PC-3 (cell line): Measurements from ENCODE around the gene NES. TPM values are rescaled to one million over a fixed set of nuclear protein-coding genes. Genes with fewer than 3 reads are reported as not detected.

ENCODE experiments used
- ATAC-seq: fragments of 200-7000 bp; cut with Tn5 transposase; 2 replicates; pipeline ENCODE4 v1.9.1; 2020; ENCODE audit warnings: mild to moderate bottlenecking, moderate library complexity
- BruUV-seq: library from RNA; stranded (reverse); fragments of 400-500 nt; replicated peaks from 2 replicates; lab custom pipeline; 2021; lab: Mats Ljungman, UMichigan
- CTCF ChIA-PET: fragments of 300-600 bp; sonication (Branson Sonifier 250); formaldehyde crosslinking; loops from one replicate; lab custom pipeline; 2022; ENCODE audit warnings: antibody characterized with exemption; lab: Charles Lee
- POLR2A ChIA-PET: fragments of 300-600 bp; sonication (Branson Sonifier 250); formaldehyde crosslinking; loops from one replicate; lab custom pipeline; 2022; ENCODE audit warnings: antibody characterized with exemption; ENCODE audit not compliant: unreplicated experiment; lab: Charles Lee
- DNase-seq: peaks from one replicate; pipeline ENCODE4 v3.0.0-alpha.2; 2015
- H2AFZ ChIP-seq: fragments of 300-600 bp; sonication (generic); 2 replicates; pipeline ENCODE4 v1.6.0; 2016; ENCODE audit warnings: antibody characterized with exemption, low read length
- H3F3A ChIP-seq: fragments of 300-600 bp; sonication (generic); one replicate; pipeline ENCODE4 v1.6.0; 2017; ENCODE audit warnings: antibody characterized with exemption, low read length, control low read depth, mild to moderate bottlenecking; ENCODE audit not compliant: unreplicated experiment
- H3K27ac ChIP-seq: fragments of 300-600 bp; sonication (generic); 2 replicates; pipeline ENCODE4 v1.5.1; 2016; ENCODE audit warnings: mild to moderate bottlenecking, low read length
- H3K27me3 ChIP-seq: fragments of 300-600 bp; sonication (generic); 2 replicates; pipeline ENCODE4 v1.6.1; 2016; ENCODE audit warnings: low read length, mixed read lengths
- H3K36me3 ChIP-seq: fragments of 300-600 bp; sonication (generic); 2 replicates; pipeline ENCODE4 v1.6.1; 2016; ENCODE audit warnings: low read depth, mixed run types, low read length, mixed read lengths
- H3K4me1 ChIP-seq: fragments of 300-600 bp; sonication (generic); 2 replicates; pipeline ENCODE4 v1.5.1; 2016; ENCODE audit warnings: low read length; ENCODE audit not compliant: insufficient read depth
- H3K4me2 ChIP-seq: fragments of 300-600 bp; sonication (generic); 2 replicates; pipeline ENCODE4 v1.6.0; 2016; ENCODE audit warnings: low read length
- H3K4me3 ChIP-seq: fragments of 300-600 bp; sonication (generic); 2 replicates; pipeline ENCODE4 v1.5.1; 2016; ENCODE audit warnings: mild to moderate bottlenecking, low read length, mixed read lengths
- H3K79me2 ChIP-seq: fragments of 300-600 bp; sonication (generic); 2 replicates; pipeline ENCODE4 v1.6.1; 2017; ENCODE audit warnings: low read length, mixed read lengths
- H3K9ac ChIP-seq: fragments of 300-600 bp; sonication (generic); 2 replicates; pipeline ENCODE4 v1.6.0; 2016; ENCODE audit warnings: mild to moderate bottlenecking, low read length
- H3K9me2 ChIP-seq: fragments of 300-600 bp; sonication (generic); replicated peaks from 2 replicates; pipeline ENCODE4 v1.6.1; 2016; ENCODE audit warnings: mixed run types, low read length, mixed read lengths
- H3K9me3 ChIP-seq: fragments of 300-600 bp; sonication (generic); 2 replicates; pipeline ENCODE4 v1.6.1; 2016; ENCODE audit warnings: low read length, mixed read lengths
- H4K20me1 ChIP-seq: fragments of 300-600 bp; sonication (generic); 2 replicates; pipeline ENCODE4 v1.6.1; 2016; ENCODE audit warnings: low read length, mixed read lengths
- EZH2 ChIP-seq: fragments of 300-600 bp; sonication (generic); IDR thresholded peaks from one replicate; pipeline ENCODE4 v1.6.1; 2017; ENCODE audit warnings: antibody characterized with exemption, mild to moderate bottlenecking, low read length; ENCODE audit not compliant: unreplicated experiment
- EZH2phosphoT487 ChIP-seq: fragments of 300-600 bp; sonication (generic); IDR thresholded peaks from 2 replicates; pipeline ENCODE4 v1.6.1; 2018; ENCODE audit warnings: mild to moderate bottlenecking, antibody characterized with exemption, low read length, borderline replicate concordance
- intact Hi-C: fragments of 100-400 bp; cut with micrococcal nuclease; formaldehyde crosslinking; loops from 2 replicates; pipeline ENCODE4 v1.9.0; 2023
- total RNA-seq: library from RNA; depleted of rRNA; stranded (reverse); fragments of >200 nt; gene quantifications from 2 replicates; pipeline ENCODE4 v1.2.3, GENCODE V29; 2014
- TF ChIP-seq, protein P1 (sequence below): fragments of 300-600 bp; sonication (generic); conservative IDR thresholded peaks from 2 replicates; pipeline ENCODE4 v1.5.1; 2017; ENCODE audit warnings: antibody characterized with exemption, low read depth, mild to moderate bottlenecking, low read length

NES gene
- total RNA-seq, 1 experiment from 2014 or later = 58.2 TPM

GRCh38 chr1:156652131-156652991 lies 24.8 kb downstream of the NES start:
- ATAC-seq (peak; percentile 32; the same call in 1 of the 2 replicates), DNase-seq (peak; percentile 69)
- H3K4me1 ChIP-seq = peaks cover 6% of the 10 kb centered on the region; the same call in 1 of the 2 replicates
- no peak overlapping the region for H3K4me3 ChIP-seq
- H3K27ac ChIP-seq = no peak overlapping the region
- TF ChIP-seq EZH2 (no peak), EZH2phosphoT487 (no peak)
- TF ChIP-seq, protein P1, sequence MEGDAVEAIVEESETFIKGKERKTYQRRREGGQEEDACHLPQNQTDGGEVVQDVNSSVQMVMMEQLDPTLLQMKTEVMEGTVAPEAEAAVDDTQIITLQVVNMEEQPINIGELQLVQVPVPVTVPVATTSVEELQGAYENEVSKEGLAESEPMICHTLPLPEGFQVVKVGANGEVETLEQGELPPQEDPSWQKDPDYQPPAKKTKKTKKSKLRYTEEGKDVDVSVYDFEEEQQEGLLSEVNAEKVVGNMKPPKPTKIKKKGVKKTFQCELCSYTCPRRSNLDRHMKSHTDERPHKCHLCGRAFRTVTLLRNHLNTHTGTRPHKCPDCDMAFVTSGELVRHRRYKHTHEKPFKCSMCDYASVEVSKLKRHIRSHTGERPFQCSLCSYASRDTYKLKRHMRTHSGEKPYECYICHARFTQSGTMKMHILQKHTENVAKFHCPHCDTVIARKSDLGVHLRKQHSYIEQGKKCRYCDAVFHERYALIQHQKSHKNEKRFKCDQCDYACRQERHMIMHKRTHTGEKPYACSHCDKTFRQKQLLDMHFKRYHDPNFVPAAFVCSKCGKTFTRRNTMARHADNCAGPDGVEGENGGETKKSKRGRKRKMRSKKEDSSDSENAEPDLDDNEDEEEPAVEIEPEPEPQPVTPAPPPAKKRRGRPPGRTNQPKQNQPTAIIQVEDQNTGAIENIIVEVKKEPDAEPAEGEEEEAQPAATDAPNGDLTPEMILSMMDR = no peak
- intact Hi-C loops = no loop called here
- H2AFZ ChIP-seq = no peak overlapping the region
- no peaks in the 10 kb centered on the region for H3K79me2 ChIP-seq
- H4K20me1 ChIP-seq = no peaks in the 10 kb centered on the region
- H3K27me3 ChIP-seq = 0 out of 2 replicates have a peak, but pooled peaks cover 3% of the 10 kb centered on the region
- no peak overlapping the region for H3K4me2 ChIP-seq
- ChIA-PET CTCF (interaction anchor here (1.1 kb wide), 1 partner anchor 25 kb away, joined by 6 read pairs; the partner anchor contains the start of gene NES), POLR2A (no interaction called here)
- no peaks in the 10 kb centered on the region for H3K9me2 ChIP-seq
- no peaks in the 10 kb centered on the region for H3F3A ChIP-seq
- BruUV-seq = no TSS peak
- H3K9me3 ChIP-seq = no peaks in the 10 kb centered on the region
- H3K9ac ChIP-seq = no peak overlapping the region
- H3K36me3 ChIP-seq = no peaks in the 10 kb centered on the region

DNA sequence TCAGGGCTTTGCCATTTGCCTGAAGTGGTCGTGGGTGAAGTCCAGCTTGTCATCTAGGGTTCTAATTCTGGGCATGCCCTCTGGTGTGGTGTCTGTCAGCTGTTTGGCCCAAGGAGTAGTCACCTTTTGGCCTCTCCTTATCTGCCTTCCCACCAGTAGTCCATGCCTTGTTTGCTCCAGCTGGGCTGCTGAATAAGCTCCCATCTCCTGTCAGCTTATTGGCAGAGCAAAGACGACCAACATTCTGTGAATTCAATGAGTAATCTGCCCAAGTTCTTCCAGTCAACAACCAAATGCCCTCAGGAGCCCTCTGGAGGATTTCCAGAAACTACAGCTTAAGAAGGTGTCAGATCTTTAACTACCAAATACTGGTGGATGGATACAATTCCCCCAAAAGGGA lies 28.3 kb downstream of the NES start:
- H3K9me3 ChIP-seq = no peaks in the 10 kb centered on the region
- H3K36me3 ChIP-seq = no peaks in the 10 kb centered on the region
- H3K4me1 ChIP-seq = no peaks in the 10 kb centered on the region
- H3K9me2 ChIP-seq = no peaks in the 10 kb centered on the region
- H3K4me2 ChIP-seq = no peak overlapping the region
- peak; percentile 62 for DNase-seq
- no peak overlapping the region for H3K27ac ChIP-seq
- ChIA-PET CTCF (interaction anchor here (0.9 to 1.6 kb wide), 3 partner anchors 11 to 22 kb away, joined by 3 read pairs; no protein-coding TSS in a partner anchor), POLR2A (no interaction called here)
- no peaks in the 10 kb centered on the region for H4K20me1 ChIP-seq
- TF ChIP-seq, protein P1 = no peak
- no peak for TF ChIP-seq EZH2
- TF ChIP-seq EZH2phosphoT487 = no peak
- no peak overlapping the region for H3K9ac ChIP-seq
- BruUV-seq = no TSS peak
- no peak overlapping the region for H3K4me3 ChIP-seq
- H3F3A ChIP-seq = no peaks in the 10 kb centered on the region
- intact Hi-C loops = no loop called here
- 0 out of 2 replicates have a peak, but pooled peaks have one; percentile 14 for ATAC-seq
- H3K79me2 ChIP-seq = no peaks in the 10 kb centered on the region
- H3K27me3 ChIP-seq = no peaks in the 10 kb centered on the region
- H2AFZ ChIP-seq = no peak overlapping the region
